Ishikawa (cell line): ENCODE data around the gene BET1.

ENCODE experiments used
- CEBPB ChIP-seq: IDR thresholded peaks from 2 replicates; pipeline ENCODE4 v1.6.1; 2012
- CREB1 ChIP-seq: IDR thresholded peaks from 2 replicates; pipeline ENCODE4 v1.6.1; 2012; ENCODE audit warnings: low read depth
- EGR1 ChIP-seq: IDR thresholded peaks from 2 replicates; pipeline ENCODE4 v1.6.1; 2012
- EP300 ChIP-seq: IDR thresholded peaks from 2 replicates; pipeline ENCODE4 v1.6.1; 2012; ENCODE audit warnings: borderline replicate concordance
- FOXM1 ChIP-seq: IDR thresholded peaks from 2 replicates; pipeline ENCODE4 v1.6.1; 2012; ENCODE audit warnings: low read depth, borderline replicate concordance
- NFIC ChIP-seq: IDR thresholded peaks from 2 replicates; pipeline ENCODE4 v1.6.1; 2012
- RAD21 ChIP-seq: IDR thresholded peaks from 2 replicates; pipeline ENCODE4 v1.6.1; 2012; ENCODE audit warnings: low read depth
- TAF1 ChIP-seq: IDR thresholded peaks from 2 replicates; pipeline ENCODE4 v1.6.1; 2012; ENCODE audit warnings: low read depth, mild to moderate bottlenecking
- TCF12 ChIP-seq: IDR thresholded peaks from 2 replicates; pipeline ENCODE4 v1.6.1; 2012; ENCODE audit warnings: low read depth
- TEAD4 ChIP-seq: IDR thresholded peaks from 2 replicates; pipeline ENCODE4 v1.6.1; 2012
- YY1 ChIP-seq: IDR thresholded peaks from 2 replicates; pipeline ENCODE4 v1.6.1; 2012; ENCODE audit warnings: low read depth
- ZBTB7A ChIP-seq: IDR thresholded peaks from 2 replicates; pipeline ENCODE4 v1.6.1; 2012; ENCODE audit warnings: low read depth
- TF ChIP-seq, protein P1 (sequence below): IDR thresholded peaks from 2 replicates; pipeline ENCODE4 v1.6.1; 2012; ENCODE audit warnings: low read depth, mild to moderate bottlenecking
- TF ChIP-seq, protein P2 (sequence below): IDR thresholded peaks from 2 replicates; pipeline ENCODE4 v1.6.1; 2012
- TF ChIP-seq, protein P3 (sequence below): IDR thresholded peaks from 2 replicates; pipeline ENCODE4 v1.6.1; 2012

Gene BET1

DNA sequence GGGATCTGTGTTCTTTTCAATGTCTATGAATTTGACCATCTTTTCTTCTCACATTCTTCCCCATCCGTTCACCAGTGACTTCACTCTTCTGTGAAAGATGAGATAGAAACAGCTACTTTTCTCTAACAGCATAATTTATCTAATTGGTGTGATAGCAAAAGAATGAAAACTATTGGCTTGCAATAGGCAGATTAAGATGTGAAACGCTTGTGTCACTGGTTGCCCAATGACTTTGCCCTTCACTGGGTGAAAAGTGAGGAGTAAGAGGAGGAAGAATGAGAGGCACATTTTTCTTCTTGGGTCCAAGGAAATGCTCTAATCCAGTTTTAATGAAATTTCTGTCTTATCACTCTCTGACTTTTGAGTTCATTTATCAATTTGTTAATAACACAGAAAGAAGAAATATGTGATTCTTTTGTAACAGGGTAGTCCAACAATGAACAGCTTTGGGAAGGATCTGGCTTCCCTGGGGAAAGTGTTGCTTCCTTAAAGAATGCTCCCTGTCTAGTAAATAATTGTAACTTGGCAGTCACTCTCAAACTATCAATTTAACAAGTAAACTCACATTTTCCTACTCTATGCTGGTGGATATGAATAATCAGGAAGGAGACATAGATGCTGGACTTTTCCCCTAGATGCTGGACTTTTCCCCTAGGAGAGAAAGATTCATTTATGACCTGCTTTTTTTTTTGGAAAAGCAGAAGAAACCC is 35.1 kb downstream of the BET1 start:
- TF ChIP-seq CEBPB (no peak), FOXM1 (no peak), TEAD4 (no peak), YY1 (no peak), RAD21 (no peak), NFIC (no peak), EP300 (no peak), TCF12 (no peak), ZBTB7A (no peak), EGR1 (no peak), CREB1 (no peak), TAF1 (no peak)
- TF ChIP-seq, protein P1, sequence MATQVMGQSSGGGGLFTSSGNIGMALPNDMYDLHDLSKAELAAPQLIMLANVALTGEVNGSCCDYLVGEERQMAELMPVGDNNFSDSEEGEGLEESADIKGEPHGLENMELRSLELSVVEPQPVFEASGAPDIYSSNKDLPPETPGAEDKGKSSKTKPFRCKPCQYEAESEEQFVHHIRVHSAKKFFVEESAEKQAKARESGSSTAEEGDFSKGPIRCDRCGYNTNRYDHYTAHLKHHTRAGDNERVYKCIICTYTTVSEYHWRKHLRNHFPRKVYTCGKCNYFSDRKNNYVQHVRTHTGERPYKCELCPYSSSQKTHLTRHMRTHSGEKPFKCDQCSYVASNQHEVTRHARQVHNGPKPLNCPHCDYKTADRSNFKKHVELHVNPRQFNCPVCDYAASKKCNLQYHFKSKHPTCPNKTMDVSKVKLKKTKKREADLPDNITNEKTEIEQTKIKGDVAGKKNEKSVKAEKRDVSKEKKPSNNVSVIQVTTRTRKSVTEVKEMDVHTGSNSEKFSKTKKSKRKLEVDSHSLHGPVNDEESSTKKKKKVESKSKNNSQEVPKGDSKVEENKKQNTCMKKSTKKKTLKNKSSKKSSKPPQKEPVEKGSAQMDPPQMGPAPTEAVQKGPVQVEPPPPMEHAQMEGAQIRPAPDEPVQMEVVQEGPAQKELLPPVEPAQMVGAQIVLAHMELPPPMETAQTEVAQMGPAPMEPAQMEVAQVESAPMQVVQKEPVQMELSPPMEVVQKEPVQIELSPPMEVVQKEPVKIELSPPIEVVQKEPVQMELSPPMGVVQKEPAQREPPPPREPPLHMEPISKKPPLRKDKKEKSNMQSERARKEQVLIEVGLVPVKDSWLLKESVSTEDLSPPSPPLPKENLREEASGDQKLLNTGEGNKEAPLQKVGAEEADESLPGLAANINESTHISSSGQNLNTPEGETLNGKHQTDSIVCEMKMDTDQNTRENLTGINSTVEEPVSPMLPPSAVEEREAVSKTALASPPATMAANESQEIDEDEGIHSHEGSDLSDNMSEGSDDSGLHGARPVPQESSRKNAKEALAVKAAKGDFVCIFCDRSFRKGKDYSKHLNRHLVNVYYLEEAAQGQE = no peak
- TF ChIP-seq, protein P2, sequence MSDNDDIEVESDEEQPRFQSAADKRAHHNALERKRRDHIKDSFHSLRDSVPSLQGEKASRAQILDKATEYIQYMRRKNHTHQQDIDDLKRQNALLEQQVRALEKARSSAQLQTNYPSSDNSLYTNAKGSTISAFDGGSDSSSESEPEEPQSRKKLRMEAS = no peak
- TF ChIP-seq, protein P3, sequence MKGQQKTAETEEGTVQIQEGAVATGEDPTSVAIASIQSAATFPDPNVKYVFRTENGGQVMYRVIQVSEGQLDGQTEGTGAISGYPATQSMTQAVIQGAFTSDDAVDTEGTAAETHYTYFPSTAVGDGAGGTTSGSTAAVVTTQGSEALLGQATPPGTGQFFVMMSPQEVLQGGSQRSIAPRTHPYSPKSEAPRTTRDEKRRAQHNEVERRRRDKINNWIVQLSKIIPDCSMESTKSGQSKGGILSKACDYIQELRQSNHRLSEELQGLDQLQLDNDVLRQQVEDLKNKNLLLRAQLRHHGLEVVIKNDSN = no peak

DNA sequence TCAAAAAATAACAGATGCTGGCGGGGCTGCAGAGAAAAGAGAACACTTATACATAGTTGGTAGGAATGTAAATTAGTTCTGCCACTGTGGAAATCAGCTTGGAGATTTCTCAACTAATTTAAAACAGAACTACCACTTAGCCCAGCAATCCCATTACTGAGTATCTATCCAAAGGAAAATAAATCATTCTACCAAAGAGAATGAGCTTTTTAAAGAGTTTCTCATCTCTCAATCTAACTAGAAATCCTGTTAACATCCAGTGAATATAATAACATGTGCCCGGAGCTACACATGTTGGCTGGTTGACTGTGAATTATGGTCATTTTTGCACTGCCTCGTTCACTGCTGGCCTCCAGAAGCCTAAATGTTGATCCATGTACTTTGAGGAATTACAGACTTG is 39.3 kb downstream of the BET1 start:
- TF ChIP-seq EGR1 (no peak), CEBPB (no peak), NFIC (no peak), FOXM1 (no peak), ZBTB7A (no peak), TAF1 (no peak), EP300 (no peak), CREB1 (no peak), TEAD4 (no peak), YY1 (no peak)
- TF ChIP-seq, protein P1 = no peak
- TF ChIP-seq, protein P2 = no peak

DNA sequence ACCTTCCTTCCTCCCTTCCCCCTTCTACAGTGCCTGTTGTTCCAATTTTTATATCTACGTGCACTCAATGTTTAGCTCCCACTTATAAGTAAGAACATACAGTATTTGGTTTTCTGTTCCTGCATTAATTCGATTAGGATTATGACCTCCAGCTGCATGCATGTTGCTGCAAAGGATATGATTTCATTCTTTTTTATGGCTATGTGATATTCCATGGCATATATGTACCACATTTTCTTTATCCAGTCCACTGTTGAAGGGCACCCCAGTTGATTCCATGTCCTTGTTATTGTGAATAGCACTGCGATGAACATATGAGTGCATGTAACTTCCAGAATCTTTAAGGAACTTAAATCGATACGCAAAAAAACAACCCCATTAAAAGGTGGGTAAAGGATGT is 39.9 kb downstream of the BET1 start:
- no peak for TF ChIP-seq NFIC
- no peak for TF ChIP-seq TAF1
- TF ChIP-seq, protein P3 = no peak
- TF ChIP-seq EGR1 = no peak
- no peak for TF ChIP-seq RAD21
- TF ChIP-seq TEAD4 = no peak
- TF ChIP-seq CREB1 = no peak
- no peak for TF ChIP-seq EP300
- no peak for TF ChIP-seq CEBPB
- no peak for TF ChIP-seq YY1
- TF ChIP-seq, protein P2 = no peak
- TF ChIP-seq FOXM1 = no peak
- TF ChIP-seq ZBTB7A = no peak
- TF ChIP-seq, protein P1 = no peak
- TF ChIP-seq TCF12 = no peak

DNA sequence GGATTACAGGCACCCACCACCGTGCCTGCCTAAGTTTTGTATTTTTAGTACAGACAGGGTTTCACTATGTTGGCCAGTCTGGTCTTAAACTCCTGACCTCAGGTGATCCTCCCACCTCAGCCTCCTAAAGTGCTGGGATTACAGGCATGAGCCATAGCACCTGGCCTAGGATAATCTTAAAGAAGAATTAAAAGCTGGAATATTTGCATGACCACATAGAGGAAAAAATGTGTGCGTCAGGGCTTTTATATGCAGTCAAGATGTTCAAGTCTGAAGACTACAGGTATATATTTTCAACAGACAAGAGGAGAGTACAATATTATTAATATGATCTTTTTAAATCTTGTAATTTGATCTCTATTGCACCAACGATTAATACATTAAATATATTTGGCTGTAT is 43.2 kb downstream of the BET1 start:
- no peak for TF ChIP-seq CEBPB
- TF ChIP-seq NFIC = no peak
- TF ChIP-seq EP300 = no peak
- TF ChIP-seq TCF12 = no peak
- no peak for TF ChIP-seq TAF1
- no peak for TF ChIP-seq CREB1
- TF ChIP-seq YY1 = no peak
- no peak for TF ChIP-seq FOXM1
- no peak for TF ChIP-seq TEAD4
- no peak for TF ChIP-seq RAD21
- TF ChIP-seq, protein P3 = no peak
